OCI-LY7 (cell line): Measurements from ENCODE around the gene ZNF526. TPM values are rescaled to one million over a fixed set of nuclear protein-coding genes. Genes with fewer than 3 reads are reported as not detected.

Source experiments
- BruUV-seq: library from RNA; stranded (reverse); fragments of 400-500 nt; replicated peaks from 2 replicates; lab custom pipeline; 2021; lab: Mats Ljungman, UMichigan
- CTCF ChIA-PET: fragments of 300-600 bp; sonication (Branson Sonifier 250); formaldehyde crosslinking; loops from one replicate; lab custom pipeline; 2022; ENCODE audit warnings: antibody characterized with exemption; ENCODE audit not compliant: unreplicated experiment; lab: Charles Lee
- POLR2A ChIA-PET: fragments of 300-600 bp; sonication (Branson Sonifier 250); formaldehyde crosslinking; loops from one replicate; lab custom pipeline; 2022; ENCODE audit warnings: antibody characterized with exemption; lab: Charles Lee
- DNase-seq: peaks from one replicate; pipeline ENCODE4 v3.0.0-alpha.2; 2015; ENCODE audit warnings: low spot score
- H2AFZ ChIP-seq: fragments of 200-600 bp; sonication (generic), shearing (Covaris generic); 2 replicates; pipeline ENCODE4 v1.6.1; 2014; ENCODE audit warnings: mild to moderate bottlenecking, antibody characterized with exemption, low read length, moderate library complexity
- H3K27ac ChIP-seq: fragments of 200-600 bp; sonication (generic); 2 replicates; pipeline ENCODE4 v1.5.1; 2014; ENCODE audit warnings: mixed run types, low read depth, mild to moderate bottlenecking, moderate library complexity, low read length, inconsistent platforms; ENCODE audit not compliant: poor library complexity, severe bottlenecking
- H3K36me3 ChIP-seq: fragments of 200-600 bp; sonication (generic); 2 replicates; pipeline ENCODE4 v1.6.1; 2014; ENCODE audit warnings: mild to moderate bottlenecking, antibody characterized with exemption, low read length, moderate library complexity, mixed read lengths; ENCODE audit not compliant: insufficient read depth
- H3K4me1 ChIP-seq: fragments of 200-600 bp; sonication (generic); 2 replicates; pipeline ENCODE4 v1.5.1; 2014; ENCODE audit warnings: mild to moderate bottlenecking, low read length; ENCODE audit not compliant: insufficient read depth, poor library complexity, severe bottlenecking
- H3K4me2 ChIP-seq: fragments of 200-600 bp; sonication (generic); 2 replicates; pipeline ENCODE4 v1.6.1; 2014; ENCODE audit warnings: mild to moderate bottlenecking, low read length
- H3K4me3 ChIP-seq: fragments of 200-600 bp; sonication (generic); 2 replicates; pipeline ENCODE4 v1.5.1; 2014; ENCODE audit warnings: mild to moderate bottlenecking, low read depth, low read length; ENCODE audit not compliant: poor library complexity, severe bottlenecking
- H3K79me2 ChIP-seq: fragments of 200-600 bp; sonication (generic); 2 replicates; pipeline ENCODE4 v1.6.1; 2016; ENCODE audit warnings: low read depth, mild to moderate bottlenecking, low read length, moderate library complexity, mixed read lengths; ENCODE audit not compliant: insufficient read depth
- H3K9me2 ChIP-seq: fragments of 200-600 bp; sonication (generic); 2 replicates; pipeline ENCODE4 v1.6.1; 2016; ENCODE audit warnings: mild to moderate bottlenecking, low read length, mixed read lengths; ENCODE audit not compliant: insufficient read depth
- H3K9me3 ChIP-seq: fragments of 200-600 bp; sonication (generic); 2 replicates; pipeline ENCODE4 v1.6.1; 2014; ENCODE audit warnings: mild to moderate bottlenecking, mixed run types, low read length, mixed read lengths
- H4K20me1 ChIP-seq: fragments of 200-600 bp; sonication (generic); 2 replicates; pipeline ENCODE4 v1.6.1; 2014; ENCODE audit warnings: mild to moderate bottlenecking, antibody characterized with exemption, low read length, moderate library complexity, mixed read lengths; ENCODE audit not compliant: insufficient read depth
- CTCF ChIP-seq: fragments of 200-600 bp; sonication (generic); conservative IDR thresholded peaks from 2 replicates; pipeline ENCODE4 v1.5.1; 2014; ENCODE audit warnings: mild to moderate bottlenecking, antibody characterized with exemption, low read length, moderate library complexity, mixed read lengths
- EZH2phosphoT487 ChIP-seq: fragments of 200-600 bp; sonication (generic); IDR thresholded peaks from 2 replicates; pipeline ENCODE4 v1.6.1; 2018; ENCODE audit warnings: low read depth, borderline replicate concordance, mild to moderate bottlenecking, mixed run types, antibody characterized with exemption, low read length, moderate library complexity, mixed read lengths
- intact Hi-C: fragments of 100-400 bp; cut with micrococcal nuclease; formaldehyde crosslinking; loops from one replicate; pipeline ENCODE4 v1.10.0; 2022; ENCODE audit not compliant: unreplicated experiment
- total RNA-seq, 2 experiments: library from RNA; depleted of rRNA in 1 of 2; stranded (reverse); fragments of >200 nt in 1 of 2; shearing (Covaris generic) in 1 of 2; gene quantifications; 2 replicates each; pipeline ENCODE4 v1.2.3, GENCODE V29; 2014 to 2022

Gene ZNF526
- total RNA-seq, 2 experiments from 2014 or later: 9.0 to 12.7 TPM

GRCh38 chr19:42246922-42247639 lies 27.0 kb downstream of the ZNF526 start:
- no peak for TF ChIP-seq EZH2phosphoT487
- no peak for TF ChIP-seq CTCF
- Histone ChIP-seq H3K9me3 (no peaks in the 10 kb centered on the region), H3K4me3 (no peak overlapping the region), H3K4me1 (peaks cover 25% of the 10 kb centered on the region), H3K79me2 (peaks cover 6% of the 10 kb centered on the region; the same call in 1 of the 2 replicates), H3K9me2 (no peaks in the 10 kb centered on the region), H3K27ac (peak overlapping the region; percentile 12), H3K4me2 (no peak overlapping the region), H2AFZ (no peak overlapping the region), H3K36me3 (peaks cover 29% of the 10 kb centered on the region), H4K20me1 (no peaks in the 10 kb centered on the region; the same call in 1 of the 2 replicates)
- ChIA-PET POLR2A (interaction anchor here (0.5 to 1.0 kb wide), 2 partner anchors 31 to 81 kb away, joined by 3 read pairs; no protein-coding TSS in a partner anchor), CTCF (no interaction called here)
- DNase-seq: no peak
- no TSS peak for BruUV-seq
- intact Hi-C loops: no loop called here

GRCh38 chr19:42247640-42248199 lies 27.6 kb downstream of the ZNF526 start:
- no peaks in the 10 kb centered on the region for H3K9me3 ChIP-seq
- BruUV-seq: no TSS peak
- peaks cover 11% of the 10 kb centered on the region; the same call in 1 of the 2 replicates for H3K79me2 ChIP-seq
- no peak overlapping the region for H3K4me2 ChIP-seq
- H3K4me3 ChIP-seq: no peak overlapping the region
- peaks cover 29% of the 10 kb centered on the region for H3K36me3 ChIP-seq
- no peak for TF ChIP-seq EZH2phosphoT487
- no peak for TF ChIP-seq CTCF
- H3K9me2 ChIP-seq: no peaks in the 10 kb centered on the region
- intact Hi-C loops: no loop called here
- POLR2A ChIA-PET: no interaction called here
- no peak overlapping the region for H3K27ac ChIP-seq
- no peak for DNase-seq
- H3K4me1 ChIP-seq: peaks cover 32% of the 10 kb centered on the region
- CTCF ChIA-PET: no interaction called here
- H2AFZ ChIP-seq: no peak overlapping the region
- H4K20me1 ChIP-seq: no peaks in the 10 kb centered on the region; the same call in 1 of the 2 replicates
